ELF-1 (cell line): ENCODE data around the gene DOK5.

ENCODE experiments used
- DNase-seq: peaks from one replicate; pipeline ENCODE4 v3.0.0-alpha.2; 2016; ENCODE audit warnings: low read depth, low spot score

The DOK5 gene

GRCh38 chr20:54692168-54692887 lies 216.9 kb downstream of the DOK5 start:
- no peak for DNase-seq

GRCh38 chr20:54694516-54694915 lies 219.1 kb downstream of the DOK5 start:
- no peak for DNase-seq

GRCh38 chr20:54698373-54698772 lies 223.0 kb downstream of the DOK5 start:
- DNase-seq = no peak
